H1 (cell line): ENCODE data around the gene ATF7IP. TPM values are rescaled to one million over a fixed set of nuclear protein-coding genes. Genes with fewer than 3 reads are reported as not detected.

ENCODE experiments used
- CTCF ChIA-PET: fragments of 300-600 bp; sonication (Branson Sonifier 250); formaldehyde crosslinking; loops from one replicate; lab custom pipeline; 2021; ENCODE audit not compliant: partially characterized antibody; lab: Charles Lee
- POLR2A ChIA-PET: fragments of 300-600 bp; sonication (Branson Sonifier 250); formaldehyde crosslinking; loops from one replicate; lab custom pipeline; 2021; ENCODE audit warnings: inconsistent platforms; ENCODE audit not compliant: partially characterized antibody; lab: Charles Lee
- DNase-seq, 2 experiments: peaks; one replicate each; pipeline versions ENCODE4 v3.0.0 to v3.0.0-alpha.2; 2010 to 2022; ENCODE audit warnings: low spot score in 2 of 2, low read depth in 1 of 2, mixed read lengths in 1 of 2
- FAIRE-seq: peaks from 2 replicates; lab custom pipeline; 2011; peaks lifted over from hg19 to GRCh38; lab: Jason Lieb, UNC
- H2AFZ ChIP-seq: 2 replicates; pipeline ENCODE4 v1.8.1; 2012; ENCODE audit warnings: low read length, inconsistent platforms
- H2AK5ac ChIP-seq: 2 replicates; pipeline ENCODE4 v1.6.1; 2013; ENCODE audit warnings: low read depth, low read length
- H2BK120ac ChIP-seq: replicated peaks from 2 replicates; pipeline ENCODE3; 2013; ENCODE audit warnings: low read depth, low read length, inconsistent platforms
- H2BK12ac ChIP-seq: 2 replicates; pipeline ENCODE4 v1.6.1; 2013; ENCODE audit warnings: low read depth, low read length
- H2BK15ac ChIP-seq: 2 replicates; pipeline ENCODE4 v1.6.1; 2013; ENCODE audit warnings: low read length
- H2BK20ac ChIP-seq: 2 replicates; pipeline ENCODE4 v1.6.1; 2013; ENCODE audit warnings: low read length
- H2BK5ac ChIP-seq: 2 replicates; pipeline ENCODE4 v1.6.1; 2013; ENCODE audit warnings: low read depth, low read length
- H3K14ac ChIP-seq: 2 replicates; pipeline ENCODE4 v1.6.1; 2013; ENCODE audit warnings: inconsistent platforms; ENCODE audit not compliant: insufficient read length
- H3K18ac ChIP-seq: 2 replicates; pipeline ENCODE4 v1.6.1; 2013; ENCODE audit warnings: low read length; ENCODE audit errors: extremely low read depth
- H3K23ac ChIP-seq: 2 replicates; pipeline ENCODE4 v1.6.1; 2013; ENCODE audit warnings: inconsistent platforms; ENCODE audit not compliant: insufficient read length
- H3K23me2 ChIP-seq: 2 replicates; pipeline ENCODE4 v1.6.1; 2013; ENCODE audit warnings: low read depth, low read length
- H3K27ac ChIP-seq: 2 replicates; pipeline ENCODE4 v1.6.1; 2011; ENCODE audit warnings: low read depth, low read length, inconsistent platforms
- H3K27me3 ChIP-seq, 4 experiments: replicated peaks in 1 of 4; 1 replicate in 1 of 4; 2 replicates in 3 of 4; pipeline versions ENCODE4 v1.6.1 to v1.8.1; 2011 to 2013; ENCODE audit warnings: low read length in 3 of 4, mild to moderate bottlenecking in 3 of 4, inconsistent platforms in 2 of 4, mixed read lengths in 2 of 4, moderate library complexity in 1 of 4; ENCODE audit not compliant: control insufficient read depth in 3 of 4, insufficient read depth in 3 of 4; ENCODE audit errors: extremely low read depth in 1 of 4
- H3K36me3 ChIP-seq, 4 experiments: 2 replicates each; pipeline versions ENCODE4 v1.6.1 to v1.8.1; 2011 to 2013; ENCODE audit warnings: mild to moderate bottlenecking in 4 of 4, low read length in 3 of 4, moderate library complexity in 2 of 4, control low read depth in 1 of 4, inconsistent platforms in 1 of 4; ENCODE audit not compliant: insufficient read depth in 4 of 4, control insufficient read depth in 2 of 4
- H3K4ac ChIP-seq: replicated peaks from 2 replicates; pipeline ENCODE3; 2013; ENCODE audit warnings: low read length, low read depth, mixed read lengths, inconsistent platforms; ENCODE audit not compliant: insufficient read length
- H3K4me1 ChIP-seq, 4 experiments: replicated peaks in 1 of 4; 1 replicate in 1 of 4; 2 replicates in 3 of 4; pipeline versions ENCODE4 v1.6.1 to v1.8.1; 2011 to 2013; ENCODE audit warnings: low read length in 3 of 4, inconsistent platforms in 2 of 4, mixed read lengths in 1 of 4; ENCODE audit not compliant: insufficient read depth in 4 of 4, control insufficient read depth in 3 of 4
- H3K4me2 ChIP-seq, 2 experiments: 2 replicates each; pipeline versions ENCODE4 v1.6.1 to v1.8.1; 2011 to 2013; ENCODE audit warnings: low read depth in 2 of 2, low read length in 2 of 2, control low read depth in 1 of 2, inconsistent platforms in 1 of 2, mild to moderate bottlenecking in 1 of 2; ENCODE audit not compliant: insufficient read depth in 1 of 2
- H3K4me3 ChIP-seq, 4 experiments: fragments of 200-600, 300-600 bp in 1 of 4; sonication (generic), shearing (Covaris generic), sonication (Bioruptor Twin) in 1 of 4; 2 replicates each; pipeline versions ENCODE4 v1.5.1 to v1.8.1; 2011 to 2016; ENCODE audit warnings: low read length in 4 of 4, low read depth in 3 of 4, control low read depth in 2 of 4, inconsistent platforms in 2 of 4, mild to moderate bottlenecking in 2 of 4, mixed read lengths in 1 of 4, moderate library complexity in 1 of 4; ENCODE audit not compliant: insufficient read depth in 2 of 4; ENCODE audit errors: extremely low read depth in 1 of 4
- H3K56ac ChIP-seq: replicated peaks from 2 replicates; pipeline ENCODE3; 2013; ENCODE audit warnings: low read depth, mild to moderate bottlenecking, mixed read lengths, low read length, inconsistent platforms; ENCODE audit not compliant: insufficient read length
- H3K79me1 ChIP-seq: 2 replicates; pipeline ENCODE4 v1.6.1; 2013; ENCODE audit warnings: low read depth, low read length, control low read depth
- H3K79me2 ChIP-seq, 2 experiments: 2 replicates each; pipeline versions ENCODE4 v1.6.1 to v1.8.1; 2012 to 2013; ENCODE audit warnings: low read length in 2 of 2, mild to moderate bottlenecking in 2 of 2, inconsistent platforms in 1 of 2; ENCODE audit not compliant: insufficient read depth in 2 of 2, control insufficient read depth in 1 of 2
- H3K9ac ChIP-seq, 4 experiments: replicated peaks in 1 of 4; 1 replicate in 1 of 4; 2 replicates in 3 of 4; pipeline versions ENCODE4 v1.6.1 to v1.8.1; 2011 to 2013; ENCODE audit warnings: low read depth in 3 of 4, low read length in 3 of 4, control low read depth in 2 of 4, mild to moderate bottlenecking in 2 of 4, moderate library complexity in 2 of 4, inconsistent platforms in 1 of 4; ENCODE audit errors: extremely low read depth in 1 of 4
- H3K9me3 ChIP-seq, 2 experiments: 2 replicates each; pipeline versions ENCODE4 v1.6.1 to v1.8.1; 2012 to 2013; ENCODE audit warnings: mild to moderate bottlenecking in 2 of 2, moderate library complexity in 2 of 2, control low read depth in 1 of 2, inconsistent platforms in 1 of 2, low read depth in 1 of 2, low read length in 1 of 2, mixed read lengths in 1 of 2; ENCODE audit not compliant: insufficient read depth in 2 of 2
- H4K20me1 ChIP-seq, 2 experiments: replicated peaks in 1 of 2; 2 replicates each; pipeline versions ENCODE3 to v1.8.1; 2011 to 2013; ENCODE audit warnings: inconsistent platforms in 2 of 2, low read length in 2 of 2, mild to moderate bottlenecking in 1 of 2; ENCODE audit not compliant: insufficient read depth in 2 of 2, control insufficient read depth in 1 of 2
- H4K5ac ChIP-seq: 2 replicates; pipeline ENCODE4 v1.6.1; 2013; ENCODE audit warnings: low read length, low read depth, mixed read lengths, inconsistent platforms; ENCODE audit not compliant: insufficient read length
- H4K8ac ChIP-seq: 2 replicates; pipeline ENCODE4 v1.8.0; 2013; ENCODE audit warnings: mild to moderate bottlenecking, moderate library complexity, low read length, inconsistent platforms; ENCODE audit not compliant: insufficient read depth; ENCODE audit errors: extremely low read depth
- H4K91ac ChIP-seq: replicated peaks from 2 replicates; pipeline ENCODE3; 2013; ENCODE audit warnings: low read length, mixed read lengths, inconsistent platforms; ENCODE audit not compliant: insufficient read length
- BCL11A ChIP-seq, 2 experiments: IDR thresholded peaks; one replicate each; pipeline ENCODE4 v1.6.1; 2011; ENCODE audit warnings: low read depth in 2 of 2, low read length in 2 of 2, mild to moderate bottlenecking in 2 of 2
- CBX5 ChIP-seq: fragments of 300-800, 300-1000 bp; sonication (generic); IDR thresholded peaks from 2 replicates; pipeline ENCODE4 v1.7.1; 2016; ENCODE audit warnings: antibody characterized with exemption, low read length, low read depth
- CEBPB ChIP-seq: IDR thresholded peaks from 2 replicates; pipeline ENCODE4 v1.6.1; 2012; ENCODE audit warnings: low read depth, low read length
- CTBP2 ChIP-seq: IDR thresholded peaks from 2 replicates; pipeline ENCODE4 v1.7.0; 2011; ENCODE audit warnings: borderline replicate concordance, mild to moderate bottlenecking, moderate library complexity, mixed read lengths, low read length; ENCODE audit not compliant: insufficient read depth, insufficient read length
- RAD21 ChIP-seq, 2 experiments: IDR thresholded peaks in 1 of 2; conservative IDR thresholded peaks in 1 of 2; 2 replicates each; pipeline ENCODE4 v1.6.1; 2011; ENCODE audit warnings: low read depth in 2 of 2, low read length in 2 of 2, improper control_type of control experiment in 1 of 2, inconsistent platforms in 1 of 2, mild to moderate bottlenecking in 1 of 2, moderate library complexity in 1 of 2
- SP1 ChIP-seq: IDR thresholded peaks from 2 replicates; pipeline ENCODE4 v1.6.1; 2011; ENCODE audit warnings: low read depth, low read length
- WGBS, 2 experiments: shearing (Covaris generic) in 1 of 2; methylation state at CpG; one replicate each; pipeline versions ENCODE4 v1.1.6 to v1.1.7; 2013 to 2015; ENCODE audit warnings: low lambda C conversion rate in 2 of 2, mixed read lengths in 2 of 2, inconsistent platforms in 1 of 2, low coverage in 1 of 2, missing lambda C conversion rate in 1 of 2; ENCODE audit not compliant: insufficient replicate concordance in 2 of 2, insufficient coverage in 1 of 2, insufficient read length in 1 of 2; ENCODE audit errors: extremely low coverage in 1 of 2, missing lambda C conversion rate in 1 of 2; 5-methylcytosine and 5-hydroxymethylcytosine counted together
- polyA plus RNA-seq, 7 experiments: library from polyadenylated mRNA; depleted of rRNA in 3 of 7; stranded (reverse) in 5 of 7; unstranded in 2 of 7; fragments of >200 nt in 5 of 7; fragments of 200-250 nt in 2 of 7; gene quantifications; 1 replicate in 5 of 7; 2 replicates in 1 of 7; 4 replicates in 1 of 7; pipeline versions ENCODE4 v1.2.1 to v1.2.3, GENCODE V29; 2011 to 2013; ENCODE audit warnings: missing spikeins in 2 of 7, mixed read lengths in 2 of 7
- total RNA-seq: library from RNA; stranded (reverse); fragmentation: NEBNext Ultra II Directional; extraction: Animal tissue kit (Norgen Biotek cat#: 25700); gene quantifications from 2 replicates; pipeline ENCODE4 v1.2.1, GENCODE V29; 2021

ATF7IP gene
- total and polyA plus RNA-seq, 2 of the 8 experiments (the other 6 are each of a cell fraction or from before 2014, with no cell fraction given), result 34.2 to 148 TPM

DNA sequence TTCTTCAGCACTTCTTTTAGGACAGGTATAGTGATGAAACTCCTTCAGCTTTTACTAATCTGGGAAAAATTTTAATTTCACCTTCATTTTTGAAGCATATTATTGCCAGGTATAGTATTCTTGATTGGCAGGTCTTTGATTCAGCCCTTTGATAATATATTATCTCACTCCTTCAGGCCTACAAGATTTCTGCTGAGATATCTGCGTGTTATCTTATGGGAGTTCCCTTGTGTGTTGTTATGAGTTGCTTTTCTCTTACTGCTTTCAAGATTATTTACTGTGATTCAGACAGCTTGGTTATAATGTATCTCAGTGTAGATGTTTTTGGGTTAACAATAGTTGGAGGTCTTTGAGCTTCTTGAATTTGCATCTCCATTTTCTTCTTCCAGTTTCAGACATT lies 87.4 kb downstream of the ATF7IP start:
- Histone ChIP-seq H3K79me2 (peaks cover 0 to 69% of the 10 kb centered on the region in 2 experiments; a peak in 3 of 4 replicates), H3K14ac (no peak overlapping the region), H3K56ac (no peak overlapping the region), H4K8ac (no peak overlapping the region), H4K91ac (no peak overlapping the region), H3K23ac (no peak overlapping the region), H3K4me1 (peaks cover 0 to 4% (median 0%) of the 10 kb centered on the region in 4 experiments; a peak in 1 of 7 replicates), H3K23me2 (no peaks in the 10 kb centered on the region; the same call in 1 of the 2 replicates), H3K9ac (no peak overlapping the region), H4K5ac (no peak overlapping the region), H3K27me3 (peaks cover 0 to 1% (median 0%) of the 10 kb centered on the region in 4 experiments; a peak in 1 of 7 replicates), H2BK15ac (no peak overlapping the region), H3K4me3 (no peak overlapping the region), H2BK20ac (no peak overlapping the region), H2AK5ac (no peak overlapping the region), H3K27ac (no peak overlapping the region), H2BK120ac (no peak overlapping the region), H4K20me1 (peaks cover 2 to 5% of the 10 kb centered on the region in 2 experiments), H3K4ac (no peak overlapping the region), H3K79me1 (no peaks in the 10 kb centered on the region), H2BK5ac (no peak overlapping the region), H3K4me2 (no peak overlapping the region), H3K18ac (no peak overlapping the region), H3K9me3 (no peaks in the 10 kb centered on the region), H2AFZ (no peak overlapping the region), H3K36me3 (peaks cover 0 to 29% (median 7%) of the 10 kb centered on the region in 4 experiments; a peak in 6 of 8 replicates), H2BK12ac (no peak overlapping the region)
- CTCF ChIA-PET, result interaction anchor here (0.7 to 4.8 kb wide), 27 partner anchors 11 to 267 kb away, joined by 3 to 82 read pairs (median 5); no protein-coding TSS in a partner anchor
- WGBS, 2 experiments, result 88% methylated on average over 1 of the region's 1 CpG; no CpG with 5 or more reads in 1 of the 2 experiments
- POLR2A ChIA-PET, result interaction anchor here (0.6 to 1.4 kb wide), 3 partner anchors 87 to 271 kb away, joined by 3 to 5 read pairs (median 4); partner anchors contain the start of gene ATF7IP
- FAIRE-seq (no peak), DNase-seq (no peak)
- TF ChIP-seq CEBPB, result no peak
- no peak for TF ChIP-seq RAD21 (IDR thresholded peaks at IDR 0.05 in 1 of 2, conservative IDR thresholded peaks at IDR 0.05 in 1 of 2; ENCODE audit: low read depth in 2 of 2, low read length in 2 of 2)
- TF ChIP-seq CBX5, result no peak
- TF ChIP-seq CTBP2, result no peak
- no peak for TF ChIP-seq SP1
- TF ChIP-seq BCL11A (IDR thresholded peaks at IDR 0.05; ENCODE audit: low read depth in 2 of 2, low read length in 2 of 2), result no peak
